GM06990 (cell line): ENCODE results near the gene DLAT.
"Not testable (repeated sequence)": the region's sequence is repeated elsewhere in the genome, so short reads cannot be mapped to it uniquely, and the experiment has no call there.

ENCODE experiments used
- DNase-seq: peaks from one replicate; pipeline ENCODE4 v3.0.0-alpha.2; 2011; ENCODE audit not compliant: insufficient read length; ENCODE audit errors: extremely low read depth
- H3K27me3 ChIP-seq: replicated peaks from 2 replicates; pipeline ENCODE4 v1.6.0; 2011; ENCODE audit warnings: low read length; ENCODE audit not compliant: control insufficient read depth, insufficient read depth
- H3K36me3 ChIP-seq: 2 replicates; pipeline ENCODE4 v1.5.1; 2011; ENCODE audit warnings: low read length; ENCODE audit not compliant: control insufficient read depth, insufficient read depth
- H3K4me3 ChIP-seq: replicated peaks from 2 replicates; pipeline ENCODE4 v1.5.1; 2011; ENCODE audit warnings: low read depth, mild to moderate bottlenecking, control low read depth, low read length
- CTCF ChIP-seq: IDR thresholded peaks from 2 replicates; pipeline ENCODE4 v1.5.1; 2011; ENCODE audit warnings: low read length, control low read depth, mild to moderate bottlenecking, inconsistent platforms; ENCODE audit not compliant: insufficient read depth, poor library complexity, severe bottlenecking

Gene DLAT

GRCh38 chr11:111986589-111986988 is 38.6 kb upstream of the DLAT start:
- no peaks in the 10 kb centered on the region for H3K27me3 ChIP-seq
- no peak for DNase-seq
- no peaks in the 10 kb centered on the region for H3K36me3 ChIP-seq
- TF ChIP-seq CTCF, result no peak
- H3K4me3 ChIP-seq, result no peak overlapping the region

- H3K36me3 ChIP-seq, result no peaks in the 10 kb centered on the region
- no peak overlapping the region for H3K4me3 ChIP-seq
- no peak for TF ChIP-seq CTCF
- DNase-seq, result no peak
- H3K27me3 ChIP-seq, result no peaks in the 10 kb centered on the region; the same call in 1 of the 2 replicates
Measured at GRCh38 chr11:111990381-111990780, 34.8 kb upstream of the DLAT start.

GRCh38 chr11:111992206-111992855 is 32.9 kb upstream of the DLAT start:
- H3K4me3 ChIP-seq, result no peak overlapping the region
- no peak for TF ChIP-seq CTCF
- no peaks in the 10 kb centered on the region for H3K36me3 ChIP-seq
- no peaks in the 10 kb centered on the region; the same call in 1 of the 2 replicates for H3K27me3 ChIP-seq
- no peak for DNase-seq

- TF ChIP-seq CTCF, result no peak
- no peak overlapping the region for H3K4me3 ChIP-seq
- H3K27me3 ChIP-seq, result no peaks in the 10 kb centered on the region; the same call in 1 of the 2 replicates
- H3K36me3 ChIP-seq, result no peaks in the 10 kb centered on the region
- DNase-seq, result no peak
Measured at GRCh38 chr11:111996129-111996528, 29.1 kb upstream of the DLAT start.

GRCh38 chr11:111996669-111997068 is 28.5 kb upstream of the DLAT start:
- DNase-seq, H3K36me3 ChIP-seq, H3K4me3 ChIP-seq, H3K27me3 ChIP-seq: not testable (repeated sequence)

GRCh38 chr11:111999111-111999510 is 26.1 kb upstream of the DLAT start:
- TF ChIP-seq CTCF, result no peak
- DNase-seq, result no peak
- Histone ChIP-seq H3K27me3 (no peaks in the 10 kb centered on the region), H3K4me3 (no peak overlapping the region), H3K36me3 (no peaks in the 10 kb centered on the region)
